ENCODE results near the gene GNAL.

DNA sequence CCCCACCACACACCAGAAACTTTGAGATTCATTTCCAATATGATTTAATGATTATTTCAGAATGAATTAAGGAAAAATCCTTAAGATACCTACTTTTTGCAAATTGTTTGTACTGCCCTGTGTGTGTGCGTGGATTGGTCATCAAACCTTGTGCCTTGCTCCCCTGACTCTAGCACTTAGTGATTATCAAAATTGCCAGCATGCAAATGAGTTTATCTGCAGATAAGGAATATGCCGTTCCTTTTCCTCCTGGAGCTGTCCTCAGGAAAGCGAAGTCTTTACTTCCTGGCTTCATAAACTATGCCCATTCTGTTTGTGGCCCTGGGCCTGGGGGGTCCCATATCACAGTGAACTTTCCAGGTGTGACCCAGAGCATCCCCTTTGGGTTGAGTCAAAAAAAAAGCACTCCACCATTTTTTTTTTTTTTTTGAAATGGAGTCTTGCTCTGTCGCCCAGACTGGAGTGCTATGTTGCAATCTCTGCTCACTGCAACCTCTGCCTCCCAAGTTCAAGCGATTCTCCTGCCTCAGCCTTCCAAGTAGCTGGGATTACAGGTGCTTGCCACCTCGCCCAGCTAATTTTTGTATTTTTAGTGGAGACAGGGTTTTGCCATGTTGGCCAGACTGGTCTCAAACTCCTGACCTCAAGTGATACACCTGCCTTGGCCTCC is 173.5 kb downstream of the GNAL start:
- TF ChIP-seq POLR2A (IDR thresholded peaks at IDR 0.05) = no peak
- TF ChIP-seq, protein P1, sequence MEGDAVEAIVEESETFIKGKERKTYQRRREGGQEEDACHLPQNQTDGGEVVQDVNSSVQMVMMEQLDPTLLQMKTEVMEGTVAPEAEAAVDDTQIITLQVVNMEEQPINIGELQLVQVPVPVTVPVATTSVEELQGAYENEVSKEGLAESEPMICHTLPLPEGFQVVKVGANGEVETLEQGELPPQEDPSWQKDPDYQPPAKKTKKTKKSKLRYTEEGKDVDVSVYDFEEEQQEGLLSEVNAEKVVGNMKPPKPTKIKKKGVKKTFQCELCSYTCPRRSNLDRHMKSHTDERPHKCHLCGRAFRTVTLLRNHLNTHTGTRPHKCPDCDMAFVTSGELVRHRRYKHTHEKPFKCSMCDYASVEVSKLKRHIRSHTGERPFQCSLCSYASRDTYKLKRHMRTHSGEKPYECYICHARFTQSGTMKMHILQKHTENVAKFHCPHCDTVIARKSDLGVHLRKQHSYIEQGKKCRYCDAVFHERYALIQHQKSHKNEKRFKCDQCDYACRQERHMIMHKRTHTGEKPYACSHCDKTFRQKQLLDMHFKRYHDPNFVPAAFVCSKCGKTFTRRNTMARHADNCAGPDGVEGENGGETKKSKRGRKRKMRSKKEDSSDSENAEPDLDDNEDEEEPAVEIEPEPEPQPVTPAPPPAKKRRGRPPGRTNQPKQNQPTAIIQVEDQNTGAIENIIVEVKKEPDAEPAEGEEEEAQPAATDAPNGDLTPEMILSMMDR (IDR thresholded peaks at IDR 0.05 in 4 of 5, conservative IDR thresholded peaks at IDR 0.05 in 1 of 5) = no peak
